NCI-H2171 treated with DMSO at 0.1 percent for 48 hours (cell line): ENCODE measurements around the gene TDRD12.
"Not testable (repeated sequence)": the region's sequence is repeated elsewhere in the genome, so short reads cannot be mapped to it uniquely, and the experiment has no call there.

Source experiments
- DNase-seq: peaks from one replicate; lab custom pipeline; 2025; lab: John Stamatoyannopoulos, UW

The TDRD12 gene

GRCh38 chr19:32693151-32694108 lies 26.1 kb upstream of the TDRD12 start:
- DNase-seq = not testable (repeated sequence)

- DNase-seq = not testable (repeated sequence)
These were observed 25.3 kb upstream of the TDRD12 start for GRCh38 chr19:32694316-32694715.

DNA sequence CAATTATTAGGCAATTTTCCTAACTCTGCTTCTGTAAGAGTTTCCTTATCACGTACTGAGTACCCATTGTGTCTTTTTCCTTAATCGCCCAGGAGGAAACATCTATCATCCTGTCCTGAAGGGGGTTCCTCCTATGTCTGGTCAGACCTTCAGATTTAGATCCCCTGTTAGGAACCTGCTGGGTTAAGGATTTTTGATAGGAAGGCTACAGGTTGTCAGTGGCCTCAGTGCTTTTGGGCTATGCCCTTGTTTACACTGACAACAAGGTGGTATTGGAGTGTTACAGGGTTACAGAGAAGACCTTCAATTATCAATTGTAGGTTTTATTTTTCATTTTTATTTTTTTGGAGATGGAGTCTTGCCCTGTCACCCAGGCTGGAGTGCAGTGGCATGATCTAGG lies 24.7 kb upstream of the TDRD12 start:
- not testable (repeated sequence) for DNase-seq

- DNase-seq = not testable (repeated sequence)
These were observed 24.1 kb upstream of the TDRD12 start for GRCh38 chr19:32695506-32695905.

DNA sequence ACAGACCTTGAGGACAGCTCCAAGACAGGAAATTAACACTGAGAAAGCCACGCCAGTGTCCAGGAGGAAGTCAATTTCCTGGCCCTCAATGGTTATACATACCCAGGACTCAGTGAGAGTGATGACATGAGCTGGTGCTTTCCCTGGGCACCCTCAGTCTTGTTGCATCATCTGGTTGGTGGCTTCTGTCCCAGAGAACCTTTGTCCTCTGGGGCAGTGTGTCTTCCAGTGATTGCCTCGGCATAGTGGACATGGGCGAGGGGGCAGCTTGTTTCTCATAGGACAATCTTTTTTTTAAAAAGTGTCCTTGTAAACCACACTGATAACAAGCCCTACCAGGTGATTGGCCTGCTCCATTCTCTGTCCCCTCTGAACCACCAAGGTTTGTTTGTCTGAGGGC lies 22.8 kb upstream of the TDRD12 start:
- not testable (repeated sequence) for DNase-seq

GRCh38 chr19:32700129-32700528 lies 19.4 kb upstream of the TDRD12 start:
- not testable (repeated sequence) for DNase-seq

DNA sequence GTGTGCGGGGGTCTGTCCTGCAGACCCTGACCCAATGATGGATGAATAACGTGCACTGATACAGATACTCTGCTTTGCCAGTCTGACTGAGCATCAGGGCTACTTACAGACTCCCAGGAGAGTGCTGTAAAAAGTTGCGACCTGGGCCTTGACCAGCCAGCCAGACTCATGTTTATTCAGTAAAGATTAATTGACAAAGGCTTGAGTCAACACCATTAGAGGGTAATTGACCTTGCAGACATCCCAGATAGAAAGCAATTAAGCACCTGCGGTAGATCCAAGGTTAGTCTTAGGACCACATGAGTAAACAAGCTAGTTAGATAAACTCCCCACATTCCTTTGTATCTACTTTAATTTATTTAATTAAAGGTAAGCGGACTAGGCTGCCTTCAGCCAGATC lies 17.6 kb upstream of the TDRD12 start:
- DNase-seq = no peak

GRCh38 chr19:32704006-32704405 lies 15.6 kb upstream of the TDRD12 start:
- DNase-seq = not testable (repeated sequence)

DNA sequence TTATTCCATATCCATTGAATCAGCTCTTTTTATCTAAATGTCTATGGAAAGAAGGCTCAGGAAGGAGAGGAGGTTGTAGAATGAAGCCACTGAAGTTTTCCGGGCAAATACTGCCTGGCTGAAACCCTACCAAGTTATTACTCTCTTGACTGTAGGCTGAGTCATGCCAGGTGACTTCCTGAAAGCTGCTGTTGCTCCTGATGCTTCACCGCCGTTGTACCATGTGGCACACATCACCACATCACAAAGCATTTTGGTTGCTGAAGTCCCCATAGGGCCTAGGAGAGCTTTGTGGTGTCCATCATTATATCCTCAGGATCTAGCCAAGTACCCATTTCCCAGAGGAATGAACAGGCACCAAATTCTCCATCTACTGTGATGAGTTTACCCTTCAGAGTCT lies 11.1 kb upstream of the TDRD12 start:
- DNase-seq = no peak

GRCh38 chr19:32709032-32709431 lies 10.5 kb upstream of the TDRD12 start:
- DNase-seq = no peak

GRCh38 chr19:32711747-32712146 lies 7.8 kb upstream of the TDRD12 start:
- DNase-seq = peak; percentile 1

DNA sequence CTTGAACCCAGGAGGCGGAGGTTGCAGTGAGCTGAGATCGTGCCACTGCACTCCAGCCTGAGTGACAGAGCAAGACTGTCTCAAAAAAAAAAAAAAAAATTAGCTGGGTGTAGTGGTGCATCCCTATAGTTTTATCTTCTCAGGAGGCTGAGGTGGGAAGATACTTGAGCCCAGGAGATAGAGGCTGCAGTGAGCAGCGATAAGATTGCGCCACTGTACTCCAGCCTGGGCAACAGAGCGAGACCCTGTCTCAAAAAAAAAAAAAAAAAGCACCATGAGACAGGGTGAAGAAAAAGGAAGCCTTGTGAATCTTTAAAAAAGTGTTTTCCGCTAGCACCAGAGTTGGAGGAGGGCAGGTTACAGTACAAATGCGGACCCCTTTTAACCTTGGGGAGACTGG lies 3.4 kb upstream of the TDRD12 start:
- DNase-seq = not testable (repeated sequence)

- DNase-seq = no peak
These were observed 2.1 kb upstream of the TDRD12 start for GRCh38 chr19:32717496-32717895.

GRCh38 chr19:32718286-32718685 lies 1.3 kb upstream of the TDRD12 start:
- no peak for DNase-seq

DNA sequence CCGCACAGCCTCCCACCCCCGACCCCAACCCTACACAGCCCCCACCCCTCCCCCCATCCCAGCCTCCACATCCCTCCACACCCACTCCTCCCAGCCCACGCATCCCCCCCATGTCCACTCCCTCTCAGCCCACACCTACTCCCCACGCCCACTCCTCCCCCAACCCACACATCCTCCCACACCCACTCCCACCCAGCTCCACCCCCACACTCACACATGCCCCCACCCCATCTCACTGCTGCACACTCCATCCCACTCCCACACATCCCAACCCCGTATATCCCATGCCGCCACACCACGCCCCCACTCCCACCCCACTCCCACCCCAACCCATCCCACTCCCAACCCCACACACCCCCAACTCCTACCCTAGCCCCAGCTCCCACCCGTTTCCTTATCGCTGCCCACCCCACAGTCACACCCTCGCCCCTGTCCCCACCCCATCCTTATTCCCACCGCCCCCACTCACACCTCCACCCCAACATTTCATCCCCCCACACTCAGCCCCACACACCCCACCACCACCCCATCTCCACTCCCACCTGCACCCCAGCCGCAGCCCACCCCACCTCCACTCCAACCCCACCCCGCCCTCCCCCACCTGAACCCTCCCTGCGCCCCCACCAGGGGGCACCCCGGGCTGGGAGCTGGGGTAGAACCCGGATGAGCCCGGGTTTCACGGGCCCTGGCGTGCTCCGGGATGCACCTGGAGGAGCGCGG lies 809 bp downstream of the TDRD12 start:
- DNase-seq = no peak

DNA sequence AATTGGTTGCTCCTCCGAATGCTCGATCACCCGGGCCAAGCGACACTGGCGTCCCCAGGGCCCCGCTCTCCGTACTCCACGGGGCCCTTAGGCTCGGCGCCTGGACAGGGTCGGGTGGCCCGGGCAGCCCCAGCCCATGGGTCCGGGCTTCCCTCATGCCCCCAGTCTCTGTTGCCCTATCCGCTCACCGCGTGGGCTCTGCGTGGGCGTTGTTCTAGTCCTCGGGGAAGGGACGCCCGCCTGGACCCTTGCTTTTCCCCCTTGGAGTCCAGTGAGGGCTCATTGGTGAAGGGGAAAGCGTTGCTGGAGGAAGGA lies 1.3 kb downstream of the TDRD12 start:
- DNase-seq = no peak

- DNase-seq = no peak
These were observed 16.4 kb downstream of the TDRD12 start for GRCh38 chr19:32735936-32736335.

- no peak for DNase-seq
These were observed 23.5 kb downstream of the TDRD12 start for GRCh38 chr19:32743021-32743420.

DNA sequence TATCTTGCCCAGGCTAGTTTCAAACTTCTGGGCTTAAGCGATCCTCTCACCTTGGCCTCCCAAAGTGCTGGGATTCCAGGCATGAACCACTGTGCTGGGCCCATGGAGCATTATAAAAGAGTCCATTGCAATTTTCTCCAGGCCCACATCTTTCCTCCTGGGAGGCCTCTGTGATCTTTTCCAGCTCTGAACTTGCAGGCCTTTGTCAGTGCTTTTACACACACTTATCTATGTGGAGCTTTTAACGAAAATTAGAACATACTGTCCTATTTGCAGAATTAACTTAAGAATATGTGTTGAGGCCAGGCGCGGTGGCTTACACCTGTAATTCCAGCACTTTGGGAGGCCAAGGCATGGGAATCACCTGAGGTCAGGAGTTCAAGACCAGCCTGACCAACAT lies 23.9 kb downstream of the TDRD12 start:
- no peak for DNase-seq

DNA sequence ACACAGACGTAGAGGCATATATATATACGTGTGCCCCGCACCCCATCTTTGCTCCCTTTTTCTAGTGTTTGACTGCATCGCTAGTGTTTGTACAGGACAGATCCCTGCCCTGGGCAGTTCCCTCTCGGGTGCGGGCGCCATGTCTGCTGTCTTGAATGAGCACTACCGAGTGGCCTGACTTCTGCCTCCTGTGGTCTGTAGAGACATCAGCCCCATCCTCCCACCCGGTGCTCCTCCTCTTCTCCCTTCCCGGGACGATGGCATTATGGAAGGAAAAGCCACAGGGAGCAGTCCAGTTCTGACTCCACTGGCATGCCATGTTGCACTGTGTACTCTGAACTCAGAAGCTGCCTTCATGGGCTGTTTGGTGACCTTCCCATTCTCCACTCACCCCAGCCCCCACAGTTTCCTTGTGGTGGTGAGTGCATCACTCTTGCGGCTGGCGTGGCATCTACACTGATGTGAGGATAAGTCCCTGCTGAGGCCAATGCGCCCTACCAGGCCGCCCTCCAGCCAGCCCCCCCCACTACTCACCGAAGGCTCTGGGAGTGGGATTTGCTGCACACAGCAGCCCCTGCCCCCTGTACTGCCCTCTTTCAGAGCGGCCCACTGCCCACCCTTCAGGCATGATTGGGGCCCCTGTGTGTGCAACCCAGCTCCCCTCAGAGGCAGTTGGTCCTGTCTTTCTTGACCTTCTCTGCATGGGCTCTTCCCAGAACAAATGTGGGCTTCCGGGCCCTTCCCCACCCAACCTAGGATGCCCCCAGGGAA lies 25.2 kb downstream of the TDRD12 start:
- DNase-seq = no peak

- not testable (repeated sequence) for DNase-seq
These were observed 26.2 kb downstream of the TDRD12 start for GRCh38 chr19:32745594-32746251.

GRCh38 chr19:32746631-32747196 lies 27.1 kb downstream of the TDRD12 start:
- not testable (repeated sequence) for DNase-seq
